GM20000 (cell line): ENCODE data around the gene CHRND.
"Not testable (repeated sequence)": the region's sequence is repeated elsewhere in the genome, so short reads cannot be mapped to it uniquely, and the experiment has no call there.

Experiments
- DNase-seq: peaks from one replicate; pipeline ENCODE4 v3.0.0; 2012; ENCODE audit warnings: low spot score
- CTCF ChIP-seq: IDR thresholded peaks from 2 replicates; pipeline ENCODE4 v1.5.1; 2012; ENCODE audit warnings: mild to moderate bottlenecking, control low read depth; ENCODE audit errors: extremely low read depth, missing control alignments

Gene CHRND

DNA sequence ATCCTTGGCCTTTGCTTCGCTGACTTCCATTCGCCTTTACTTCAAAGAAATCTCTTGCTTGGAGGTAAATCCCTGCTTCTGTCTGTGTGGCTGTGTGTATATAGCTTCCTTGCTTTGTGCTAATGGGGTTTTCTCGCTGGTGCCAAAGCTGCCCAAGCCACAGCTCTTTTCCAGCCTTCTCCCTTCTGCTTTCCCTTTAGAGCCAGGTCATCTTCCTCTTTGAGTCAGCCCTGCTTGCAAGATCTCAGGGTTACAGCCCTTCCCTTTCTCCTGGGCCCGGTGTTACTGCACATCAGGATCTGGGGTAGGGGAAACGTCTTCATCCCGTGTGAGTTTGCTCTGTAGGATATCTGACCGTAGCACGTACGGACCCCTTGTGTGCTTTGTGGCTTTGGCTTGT is 43.6 kb downstream of the CHRND start:
- DNase-seq: no peak
- no peak for TF ChIP-seq CTCF

DNA sequence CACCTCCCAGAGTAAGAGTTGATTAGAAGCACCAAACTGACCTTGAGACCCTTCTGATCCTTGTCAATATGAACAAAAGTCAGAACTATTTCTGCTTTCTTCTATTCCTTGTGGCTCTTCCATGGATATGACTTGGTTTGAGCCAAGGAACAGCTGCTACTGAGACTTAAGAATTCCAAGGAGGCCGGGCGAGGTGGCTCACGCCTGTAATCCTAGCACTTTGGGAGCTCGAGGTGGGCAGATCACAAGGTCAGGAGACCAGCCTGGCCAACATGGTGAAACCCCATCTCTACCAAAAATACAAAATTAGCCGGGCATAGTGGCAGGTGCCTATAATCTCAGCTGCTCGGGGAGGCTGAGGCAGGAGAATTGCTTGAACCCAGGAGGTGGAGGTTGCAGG is 44.5 kb downstream of the CHRND start:
- not testable (repeated sequence) for DNase-seq

GRCh38 chr2:232571026-232571474 is 45.1 kb downstream of the CHRND start:
- DNase-seq: no peak
- TF ChIP-seq CTCF: no peak

DNA sequence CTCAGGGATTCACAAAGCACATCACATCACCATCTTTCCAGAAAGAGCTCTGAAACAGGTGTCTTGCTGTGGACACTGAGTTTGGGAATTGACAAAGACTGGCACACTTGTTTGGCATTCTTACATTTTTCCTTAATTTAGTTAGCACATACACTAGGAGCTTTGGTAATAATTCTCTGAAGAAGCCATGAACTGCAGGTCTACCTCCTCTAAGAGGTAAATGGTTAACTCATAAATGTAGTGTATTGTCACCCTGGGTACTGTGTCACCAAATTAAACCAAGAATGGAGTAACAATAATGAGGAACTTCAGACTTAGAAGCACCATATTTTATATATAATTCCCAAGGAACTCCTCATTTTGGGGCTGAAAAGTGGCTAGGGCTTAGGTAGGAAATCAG is 47.1 kb downstream of the CHRND start:
- no peak for TF ChIP-seq CTCF
- DNase-seq: no peak

DNA sequence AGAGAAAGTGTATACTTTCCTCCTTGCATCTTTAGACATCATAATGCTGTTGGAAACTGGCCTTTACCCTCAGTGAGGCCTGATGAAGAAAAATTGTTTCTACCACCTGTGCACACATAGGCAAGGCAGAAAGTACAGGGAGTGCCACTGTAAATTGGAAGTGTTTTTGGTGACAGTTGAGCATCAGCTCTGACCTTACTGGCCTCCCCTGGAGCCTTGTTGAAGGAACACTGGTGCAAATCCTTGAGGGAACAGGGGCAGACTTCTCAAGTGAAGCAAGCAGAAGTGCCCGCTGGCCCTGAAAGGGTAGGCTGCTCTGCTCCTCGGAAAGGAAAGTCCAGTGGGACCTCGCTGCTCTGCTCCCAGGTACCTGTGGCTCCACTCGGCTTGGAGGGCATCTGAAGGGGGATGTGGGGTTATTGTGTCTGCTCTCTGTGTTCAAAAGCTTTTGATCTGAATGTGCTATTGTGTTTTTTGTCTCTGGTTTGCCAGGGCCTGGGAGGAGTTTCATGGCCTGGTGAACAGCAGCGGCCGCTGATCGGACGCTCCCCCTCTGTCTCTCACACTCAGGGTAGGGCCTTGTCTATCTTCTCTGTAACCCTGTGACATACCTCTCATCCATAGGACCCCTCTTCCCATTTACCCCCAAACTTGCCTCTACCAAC is 47.9 kb downstream of the CHRND start:
- no peak for TF ChIP-seq CTCF
- DNase-seq: no peak

GRCh38 chr2:232574674-232575403 is 48.9 kb downstream of the CHRND start:
- no peak for TF ChIP-seq CTCF
- no peak for DNase-seq

DNA sequence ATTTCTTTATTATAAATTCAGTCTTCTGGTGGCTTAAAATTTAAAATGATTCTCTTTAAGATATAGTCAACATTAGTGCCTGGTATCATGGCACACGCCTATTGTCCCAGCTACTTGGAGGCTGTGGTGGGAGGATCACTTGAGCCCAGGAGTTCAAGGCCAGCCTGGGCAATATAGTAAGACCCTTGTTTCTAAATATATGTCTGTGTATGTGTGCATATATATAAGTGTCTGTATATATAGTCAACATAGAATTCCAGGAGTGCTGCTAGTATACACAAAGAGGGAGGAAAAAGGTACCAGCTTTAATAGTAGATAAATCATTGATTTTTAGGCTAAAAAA is 49.4 kb downstream of the CHRND start:
- no peak for DNase-seq
- no peak for TF ChIP-seq CTCF

DNA sequence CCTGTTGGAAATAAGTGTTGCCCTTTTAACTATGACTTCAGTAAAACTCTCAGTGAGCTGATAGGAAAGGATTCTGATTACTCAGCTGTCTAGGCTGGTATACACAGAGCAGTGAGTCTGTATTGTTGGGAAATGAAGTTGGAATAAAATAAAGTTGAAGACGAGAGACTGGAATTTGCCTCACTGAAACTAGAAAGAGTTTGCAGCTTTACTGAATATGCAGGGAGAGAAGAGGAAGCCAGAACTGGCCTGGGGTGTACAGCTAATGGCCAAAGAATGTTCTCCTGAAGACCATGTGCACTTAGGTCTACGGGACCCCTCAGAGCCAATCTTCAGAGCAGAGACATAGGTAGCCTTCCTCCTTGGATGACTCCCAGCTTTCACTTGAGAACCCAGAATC is 51.0 kb downstream of the CHRND start:
- no peak for TF ChIP-seq CTCF
- no peak for DNase-seq
